ENCODE results near the gene SLC30A2. TPM values are rescaled to one million over a fixed set of nuclear protein-coding genes. Genes with fewer than 3 reads are reported as not detected.

The SLC30A2 gene
- polyA plus RNA-seq, 6 donors from 2014 or later = not detected

GRCh38 chr1:26031196-26031595 lies 14.7 kb downstream of the SLC30A2 start:
- Mint-ChIP-seq H3K4me1 (peaks cover 7 to 20% (median 13%) of the 10 kb centered on the region in 3 donors), H3K9me3 (no peaks in the 10 kb centered on the region), H3K27me3 (peaks cover 17 to 47% (median 34%) of the 10 kb centered on the region in 3 donors), H3K27ac (no peak overlapping the region), H3K4me3 (no peak overlapping the region), H3K36me3 (no peaks in the 10 kb centered on the region)
- no peak for ATAC-seq (ENCODE audit: low read depth in 2 of 2)
- no peak for DNase-seq

DNA sequence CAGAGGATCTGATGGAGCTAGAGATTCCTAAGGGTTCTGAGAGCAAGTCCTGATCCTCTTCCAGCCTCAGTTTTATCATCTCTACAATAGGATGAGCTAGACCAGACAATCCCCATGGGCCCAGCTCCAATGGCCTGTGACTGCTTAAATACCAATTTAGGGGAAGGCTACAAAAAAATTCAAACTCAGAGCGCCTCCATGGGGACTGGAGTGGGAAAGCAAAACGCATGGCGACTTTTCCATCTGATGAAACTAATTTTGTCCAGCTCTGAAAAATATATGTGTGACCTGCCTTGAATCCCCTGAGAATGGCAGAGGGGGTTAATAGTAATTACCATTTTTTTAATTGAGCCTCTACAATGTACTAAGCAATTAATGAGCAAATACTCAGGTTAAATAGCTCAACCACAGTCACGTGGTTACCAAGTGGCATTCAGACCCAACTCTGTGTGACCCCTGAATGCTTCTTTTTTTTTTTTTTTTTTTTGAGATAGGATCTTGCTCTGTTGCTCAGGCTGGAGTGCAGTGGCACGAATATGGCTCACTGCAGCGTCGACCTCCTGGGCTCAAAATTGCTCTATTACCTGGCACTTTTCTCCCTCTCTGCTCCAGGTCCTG lies 15.9 kb downstream of the SLC30A2 start:
- Mint-ChIP-seq H3K4me1 (peaks cover 7 to 11% (median 7%) of the 10 kb centered on the region in 3 donors), H3K9me3 (no peaks in the 10 kb centered on the region), H3K36me3 (no peaks in the 10 kb centered on the region), H3K27ac (peak overlapping the region in 2 of 6 donors; percentile 53 to 73), H3K4me3 (no peak overlapping the region), H3K27me3 (peaks cover 17 to 43% (median 34%) of the 10 kb centered on the region in 3 donors)
- ATAC-seq (ENCODE audit: low read depth in 2 of 2) (no peak), DNase-seq (no peak)

- Mint-ChIP-seq H3K27me3 (peaks cover 15 to 36% (median 34%) of the 10 kb centered on the region in 3 donors), H3K4me1 (peaks cover under 1 to 4% (median under 1%) of the 10 kb centered on the region in 3 donors), H3K9me3 (no peaks in the 10 kb centered on the region), H3K4me3 (peak overlapping the region in 1 of 8 donors; percentile 60), H3K27ac (peak overlapping the region in 3 of 6 donors; percentile 43 to 73 (median 53)), H3K36me3 (no peaks in the 10 kb centered on the region)
- DNase-seq = no peak
- ATAC-seq (ENCODE audit: low read depth in 2 of 2) = no peak
Observed at GRCh38 chr1:26029054-26029863, 16.7 kb downstream of the SLC30A2 start.

DNA sequence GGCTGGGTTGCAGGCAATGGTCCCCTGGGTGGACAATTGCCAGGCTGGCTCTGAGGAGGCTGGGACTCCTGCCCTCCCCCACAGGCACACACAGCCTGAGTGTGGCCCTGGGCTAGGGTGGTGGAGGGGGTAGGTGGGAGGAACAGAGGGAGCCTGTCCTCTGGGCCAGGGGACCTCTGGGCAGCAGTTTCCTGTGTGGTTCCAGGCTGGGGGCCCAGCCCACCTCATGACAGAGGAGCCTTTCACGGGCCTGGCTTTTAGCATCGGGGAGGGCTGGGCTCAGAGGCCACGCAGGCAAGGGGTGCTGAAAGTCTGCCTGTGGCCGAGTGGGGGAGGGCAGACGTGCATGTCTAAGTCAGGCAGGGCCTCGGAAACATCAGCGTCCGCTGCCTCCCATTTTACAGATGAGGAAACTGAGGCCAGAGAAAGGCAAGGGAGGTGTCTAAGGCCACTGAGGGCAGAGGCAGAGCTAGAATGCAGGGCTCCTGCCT lies 17.4 kb downstream of the SLC30A2 start:
- no peak overlapping the region for H3K27ac Mint-ChIP-seq

DNA sequence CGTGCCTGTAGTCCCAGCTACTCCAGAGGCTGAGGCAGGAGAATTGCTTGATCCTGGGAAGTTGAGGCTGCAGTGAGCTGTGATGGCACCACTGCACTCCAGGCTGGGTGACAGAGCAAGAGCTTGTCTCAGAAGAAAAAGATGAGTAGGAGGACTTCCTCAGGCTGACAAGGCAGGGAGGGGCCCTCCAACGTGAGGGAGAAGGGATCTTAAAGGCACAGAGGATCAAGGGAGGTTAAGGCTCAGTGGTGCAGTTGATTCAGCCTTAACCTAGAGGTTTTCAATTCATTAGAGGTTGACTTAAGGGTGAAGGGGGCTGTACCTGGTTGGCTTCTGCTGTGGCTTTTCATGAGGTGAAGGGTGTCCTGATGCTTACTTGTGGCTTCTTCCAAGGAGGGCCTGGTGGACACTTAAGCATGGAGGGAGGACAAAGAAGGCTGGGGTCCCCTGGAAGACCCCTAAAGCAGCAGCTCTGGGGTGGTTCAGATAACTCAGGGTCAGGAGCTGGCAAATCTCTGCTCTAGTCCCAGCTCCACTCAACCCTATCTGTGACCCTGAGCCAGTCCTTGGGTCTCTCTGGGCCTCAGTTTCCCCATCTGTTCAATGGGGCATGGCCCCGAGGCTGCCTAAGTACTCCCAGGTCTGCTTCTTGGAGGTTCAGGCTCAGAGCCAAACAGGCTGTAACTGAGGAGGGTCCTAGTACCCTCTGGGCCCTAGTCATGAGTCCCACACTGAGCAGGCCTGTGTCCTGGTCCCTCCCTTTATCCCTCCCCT lies 18.0 kb downstream of the SLC30A2 start:
- Mint-ChIP-seq H3K4me1 (no peaks in the 10 kb centered on the region), H3K36me3 (no peaks in the 10 kb centered on the region), H3K27me3 (peaks cover 10 to 34% (median 25%) of the 10 kb centered on the region in 3 donors), H3K4me3 (peak overlapping the region in 1 of 8 donors; percentile 56), H3K27ac (no peak overlapping the region), H3K9me3 (no peaks in the 10 kb centered on the region)
- ATAC-seq (ENCODE audit: low read depth in 2 of 2) (no peak), DNase-seq (no peak)

More for the DNA sequence above, 17.4 kb downstream of the SLC30A2 start:
- Mint-ChIP-seq H3K9me3 (no peaks in the 10 kb centered on the region), H3K27me3 (peaks cover 10 to 34% (median 29%) of the 10 kb centered on the region in 3 donors), H3K36me3 (no peaks in the 10 kb centered on the region), H3K4me3 (no peak overlapping the region), H3K4me1 (no peaks in the 10 kb centered on the region)
- no peak for DNase-seq
- no peak for ATAC-seq (ENCODE audit: low read depth in 2 of 2)

DNA sequence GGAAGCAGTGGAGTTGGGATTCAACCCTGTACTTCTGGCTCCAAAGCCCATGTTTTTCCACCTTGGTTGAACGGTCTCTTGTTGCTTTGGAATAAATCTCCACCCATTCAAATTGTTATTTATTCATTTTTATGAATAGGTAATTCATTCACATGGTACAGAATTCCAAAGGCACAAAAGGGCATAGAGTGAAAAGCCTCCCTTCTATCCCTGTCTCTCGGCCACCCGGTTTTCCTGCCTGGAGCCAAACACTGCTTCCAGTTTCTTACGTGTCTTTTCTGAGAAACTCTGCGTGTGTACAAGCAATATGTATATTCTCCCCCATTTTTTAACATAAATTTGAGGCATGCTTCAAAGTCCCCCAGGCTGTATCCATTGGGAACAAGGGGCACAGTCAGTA lies 20.4 kb downstream of the SLC30A2 start:
- Mint-ChIP-seq H3K36me3 (no peaks in the 10 kb centered on the region), H3K4me1 (no peaks in the 10 kb centered on the region), H3K9me3 (no peaks in the 10 kb centered on the region), H3K27me3 (peaks cover 0 to 25% (median 13%) of the 10 kb centered on the region in 3 donors), H3K4me3 (no peak overlapping the region), H3K27ac (no peak overlapping the region)
- no peak for ATAC-seq (ENCODE audit: low read depth in 2 of 2)
- no peak for DNase-seq

DNA sequence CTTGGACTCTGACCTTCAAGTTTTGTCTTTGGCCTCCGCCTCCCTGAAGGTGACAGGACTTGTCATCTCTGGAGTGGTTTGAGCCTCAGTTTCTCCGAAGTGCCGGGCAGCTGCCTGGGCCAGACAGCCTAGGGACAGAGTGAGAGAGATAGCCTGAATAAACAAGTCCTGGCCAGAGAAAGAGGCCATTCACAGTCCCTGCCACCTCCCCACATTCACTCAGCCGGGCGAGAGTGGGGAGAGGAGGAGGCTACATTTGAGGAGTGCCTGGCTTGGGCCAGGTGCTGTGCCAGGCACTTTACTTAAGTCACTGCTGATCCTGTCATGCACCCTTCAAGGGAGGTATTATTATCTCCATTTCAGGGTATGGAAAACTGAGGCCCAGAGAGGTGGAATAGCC lies 20.9 kb downstream of the SLC30A2 start:
- H3K9me3 Mint-ChIP-seq = no peaks in the 10 kb centered on the region
- H3K36me3 Mint-ChIP-seq = no peaks in the 10 kb centered on the region
- H3K4me1 Mint-ChIP-seq = no peaks in the 10 kb centered on the region
- H3K4me3 Mint-ChIP-seq = no peak overlapping the region
- H3K27me3 Mint-ChIP-seq = peaks cover 0 to 23% (median 9%) of the 10 kb centered on the region in 3 donors
- no peak for ATAC-seq (ENCODE audit: low read depth in 2 of 2)
- no peak overlapping the region for H3K27ac Mint-ChIP-seq
- no peak for DNase-seq

- DNase-seq = no peak
- ATAC-seq (ENCODE audit: low read depth in 2 of 2) = no peak
- Mint-ChIP-seq H3K9me3 (no peaks in the 10 kb centered on the region), H3K27ac (no peak overlapping the region), H3K27me3 (peaks cover 0 to 18% (median 9%) of the 10 kb centered on the region in 3 donors), H3K36me3 (no peaks in the 10 kb centered on the region), H3K4me3 (no peak overlapping the region), H3K4me1 (no peaks in the 10 kb centered on the region)
Observed at GRCh38 chr1:26023826-26024225, 22.1 kb downstream of the SLC30A2 start.

GRCh38 chr1:26023009-26023408 lies 22.9 kb downstream of the SLC30A2 start:
- H3K9me3 Mint-ChIP-seq = no peaks in the 10 kb centered on the region
- H3K4me3 Mint-ChIP-seq = no peak overlapping the region
- DNase-seq = no peak
- no peaks in the 10 kb centered on the region for H3K4me1 Mint-ChIP-seq
- ATAC-seq (ENCODE audit: low read depth in 2 of 2) = no peak
- H3K27ac Mint-ChIP-seq = no peak overlapping the region
- H3K27me3 Mint-ChIP-seq = peaks cover 0 to 18% (median 9%) of the 10 kb centered on the region in 3 donors
- no peaks in the 10 kb centered on the region for H3K36me3 Mint-ChIP-seq

GRCh38 chr1:26022404-26022779 lies 23.5 kb downstream of the SLC30A2 start:
- ATAC-seq (ENCODE audit: low read depth in 2 of 2) = no peak
- H3K27ac Mint-ChIP-seq = no peak overlapping the region
- H3K4me3 Mint-ChIP-seq = no peak overlapping the region
- H3K27me3 Mint-ChIP-seq = peaks cover 0 to 18% (median 9%) of the 10 kb centered on the region in 3 donors
- H3K9me3 Mint-ChIP-seq = no peaks in the 10 kb centered on the region
- no peaks in the 10 kb centered on the region for H3K4me1 Mint-ChIP-seq
- no peaks in the 10 kb centered on the region for H3K36me3 Mint-ChIP-seq
- DNase-seq = no peak

DNA sequence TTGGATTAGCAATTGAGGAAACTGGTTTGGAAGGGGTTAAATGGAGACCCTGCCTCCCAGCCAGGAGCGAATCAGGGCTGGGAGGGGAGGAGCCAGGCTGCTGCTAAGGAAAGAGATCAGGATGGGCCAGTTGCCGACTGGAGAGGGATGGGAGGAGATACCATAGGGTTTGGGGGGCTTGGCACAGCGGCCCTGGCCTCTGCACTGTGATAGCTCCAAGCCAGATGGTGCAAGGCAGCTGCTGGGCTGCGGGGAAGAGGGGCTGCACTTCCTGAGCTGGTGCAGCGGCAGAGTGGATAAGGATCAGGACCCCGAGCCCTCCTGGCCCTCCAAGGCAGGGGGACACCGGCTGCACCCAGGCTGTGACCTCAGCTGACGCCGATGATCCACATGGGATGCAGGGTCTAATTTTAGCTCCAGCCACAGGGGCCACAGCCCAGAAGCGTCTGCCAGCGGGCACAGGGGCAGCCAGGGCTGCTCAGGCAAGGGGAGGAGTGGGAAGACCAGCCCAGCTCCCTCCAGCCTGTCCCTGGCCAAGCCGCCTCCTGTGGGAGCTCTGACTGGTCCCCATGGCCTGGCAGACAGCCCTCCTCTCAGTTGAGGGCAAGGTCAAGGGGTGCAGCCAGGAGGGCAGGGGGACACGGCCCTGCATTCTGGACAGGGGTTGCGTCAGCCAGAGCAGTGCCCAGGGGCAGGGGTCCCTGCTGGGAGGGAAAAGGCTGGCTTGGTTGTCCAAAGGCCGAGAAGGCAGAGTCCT lies 24.1 kb downstream of the SLC30A2 start, which contains the start of gene EXTL1:
Gene EXTL1, plus strand, starts transcription at position 129 of the 757 bp plus-strand sequence. CDS start 872 bp downstream, outside the sequence.
- Mint-ChIP-seq H3K4me1 (no peaks in the 10 kb centered on the region), H3K27me3 (peaks cover 2 to 18% (median 9%) of the 10 kb centered on the region in 3 donors), H3K9me3 (no peaks in the 10 kb centered on the region), H3K27ac (peak within 1 kb of the TSS in 3 of 6 donors; percentile 44 to 94 (median 47)), H3K36me3 (no peaks in the 10 kb centered on the region), H3K4me3 (no peak within 1 kb of the TSS)
- ATAC-seq (ENCODE audit: low read depth in 2 of 2) (no peak), DNase-seq (no peak)

DNA sequence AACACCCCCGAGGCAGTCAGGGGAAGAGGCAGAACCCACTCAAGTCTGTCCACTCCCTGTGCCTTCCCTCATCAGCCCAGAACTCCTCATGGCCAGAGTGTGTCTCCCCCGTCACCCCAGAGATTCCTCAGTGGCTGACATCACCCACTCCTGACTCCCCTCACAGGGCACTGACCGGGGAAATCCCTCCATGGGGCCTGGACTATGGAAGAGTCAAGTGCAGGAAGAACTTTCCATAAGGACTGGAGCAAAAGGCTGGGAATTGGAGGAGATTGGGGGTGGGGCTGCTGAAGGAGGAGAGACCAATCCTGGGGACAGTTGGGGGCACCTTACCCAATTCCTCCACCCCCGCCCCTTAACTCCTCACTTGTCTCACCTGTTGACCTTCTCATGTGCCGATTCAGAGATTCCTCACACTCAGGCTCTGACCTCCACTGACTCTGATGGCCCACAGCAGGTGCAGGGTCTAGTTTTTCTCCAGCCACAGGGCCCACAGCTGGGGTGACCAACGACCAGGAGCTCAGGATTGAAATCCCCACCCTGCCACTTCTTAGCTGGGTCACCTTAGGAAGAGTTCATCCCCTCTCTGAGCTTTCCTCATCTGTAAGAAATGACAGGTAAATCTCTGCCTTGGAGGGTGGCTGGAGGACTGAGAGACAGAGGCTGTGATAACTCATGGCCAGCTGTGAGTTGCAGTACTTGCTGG lies 24.8 kb downstream of the SLC30A2 start:
- Mint-ChIP-seq H3K4me1 (no peaks in the 10 kb centered on the region), H3K27ac (peak overlapping the region in 3 of 6 donors; percentile 44 to 94 (median 47)), H3K27me3 (peaks cover 3 to 18% (median 9%) of the 10 kb centered on the region in 3 donors), H3K4me3 (no peak overlapping the region), H3K9me3 (no peaks in the 10 kb centered on the region), H3K36me3 (no peaks in the 10 kb centered on the region)
- no peak for ATAC-seq (ENCODE audit: low read depth in 2 of 2)
- no peak for DNase-seq

All from naive B cell (primary cell).